Neural cell (in vitro differentiated cells): ENCODE data around the gene PBX2.

Experiments
- EP300 ChIP-seq: fragments of 450-650 bp; conservative IDR thresholded peaks from 2 replicates; pipeline ENCODE4 v1.6.1; 2014; ENCODE audit warnings: antibody characterized with exemption, mild to moderate bottlenecking, moderate library complexity; ENCODE audit not compliant: poor library complexity, severe bottlenecking
- EZH2 ChIP-seq: fragments of 200-600, 300-800 bp; shearing (Covaris generic), sonication (generic); IDR thresholded peaks from 2 replicates; pipeline ENCODE4 v1.6.1; 2014; ENCODE audit warnings: antibody characterized with exemption, low read length, borderline replicate concordance, mild to moderate bottlenecking; ENCODE audit not compliant: insufficient read depth, poor library complexity, severe bottlenecking
- MXI1 ChIP-seq: fragments of 450-650 bp; conservative IDR thresholded peaks from 2 replicates; pipeline ENCODE4 v1.6.1; 2014; ENCODE audit warnings: antibody characterized with exemption, mild to moderate bottlenecking; ENCODE audit not compliant: poor library complexity, severe bottlenecking
- POLR2AphosphoS5 ChIP-seq: IDR thresholded peaks from 2 replicates; pipeline ENCODE4 v1.6.1; 2012
- RAD21 ChIP-seq: fragments of 450-650 bp; conservative IDR thresholded peaks from 2 replicates; pipeline ENCODE4 v1.6.1; 2014; ENCODE audit warnings: antibody characterized with exemption, mild to moderate bottlenecking, moderate library complexity
- SMC3 ChIP-seq: fragments of 450-650 bp; conservative IDR thresholded peaks from 2 replicates; pipeline ENCODE4 v1.6.1; 2014; ENCODE audit warnings: antibody characterized with exemption, mild to moderate bottlenecking, moderate library complexity; ENCODE audit not compliant: poor library complexity
- TF ChIP-seq, protein P1 (sequence below): fragments of 450-650 bp; IDR thresholded peaks from 2 replicates; pipeline ENCODE4 v1.5.1; 2014; ENCODE audit warnings: antibody characterized with exemption, mild to moderate bottlenecking, moderate library complexity; ENCODE audit not compliant: poor library complexity, severe bottlenecking
- TF ChIP-seq, protein P2 (sequence below): IDR thresholded peaks from 2 replicates; pipeline ENCODE4 v1.6.1; 2012; ENCODE audit warnings: borderline replicate concordance

DNA sequence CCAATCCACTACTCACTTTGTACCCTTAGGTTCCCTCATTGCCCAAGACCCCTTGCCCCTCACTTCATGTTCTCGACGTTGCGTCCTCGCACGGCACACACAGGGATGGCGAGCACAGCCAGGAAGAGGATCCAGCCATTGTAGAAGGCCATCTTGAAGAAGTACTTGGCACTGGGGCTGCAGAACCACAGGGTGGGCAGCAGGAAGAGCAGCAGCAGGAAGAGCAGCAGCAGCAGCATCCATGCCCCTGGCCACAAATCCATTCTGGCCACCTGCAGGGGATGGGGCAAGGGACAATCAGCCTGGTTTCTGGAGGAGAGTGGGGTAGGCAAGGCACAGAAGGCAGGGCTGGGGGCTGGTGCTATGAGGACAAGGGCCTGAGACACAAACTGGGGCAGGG, 18.8 kb downstream of the PBX2 start:
- TF ChIP-seq, protein P1, sequence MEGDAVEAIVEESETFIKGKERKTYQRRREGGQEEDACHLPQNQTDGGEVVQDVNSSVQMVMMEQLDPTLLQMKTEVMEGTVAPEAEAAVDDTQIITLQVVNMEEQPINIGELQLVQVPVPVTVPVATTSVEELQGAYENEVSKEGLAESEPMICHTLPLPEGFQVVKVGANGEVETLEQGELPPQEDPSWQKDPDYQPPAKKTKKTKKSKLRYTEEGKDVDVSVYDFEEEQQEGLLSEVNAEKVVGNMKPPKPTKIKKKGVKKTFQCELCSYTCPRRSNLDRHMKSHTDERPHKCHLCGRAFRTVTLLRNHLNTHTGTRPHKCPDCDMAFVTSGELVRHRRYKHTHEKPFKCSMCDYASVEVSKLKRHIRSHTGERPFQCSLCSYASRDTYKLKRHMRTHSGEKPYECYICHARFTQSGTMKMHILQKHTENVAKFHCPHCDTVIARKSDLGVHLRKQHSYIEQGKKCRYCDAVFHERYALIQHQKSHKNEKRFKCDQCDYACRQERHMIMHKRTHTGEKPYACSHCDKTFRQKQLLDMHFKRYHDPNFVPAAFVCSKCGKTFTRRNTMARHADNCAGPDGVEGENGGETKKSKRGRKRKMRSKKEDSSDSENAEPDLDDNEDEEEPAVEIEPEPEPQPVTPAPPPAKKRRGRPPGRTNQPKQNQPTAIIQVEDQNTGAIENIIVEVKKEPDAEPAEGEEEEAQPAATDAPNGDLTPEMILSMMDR = no peak
- no peak for TF ChIP-seq EZH2
- TF ChIP-seq, protein P2, sequence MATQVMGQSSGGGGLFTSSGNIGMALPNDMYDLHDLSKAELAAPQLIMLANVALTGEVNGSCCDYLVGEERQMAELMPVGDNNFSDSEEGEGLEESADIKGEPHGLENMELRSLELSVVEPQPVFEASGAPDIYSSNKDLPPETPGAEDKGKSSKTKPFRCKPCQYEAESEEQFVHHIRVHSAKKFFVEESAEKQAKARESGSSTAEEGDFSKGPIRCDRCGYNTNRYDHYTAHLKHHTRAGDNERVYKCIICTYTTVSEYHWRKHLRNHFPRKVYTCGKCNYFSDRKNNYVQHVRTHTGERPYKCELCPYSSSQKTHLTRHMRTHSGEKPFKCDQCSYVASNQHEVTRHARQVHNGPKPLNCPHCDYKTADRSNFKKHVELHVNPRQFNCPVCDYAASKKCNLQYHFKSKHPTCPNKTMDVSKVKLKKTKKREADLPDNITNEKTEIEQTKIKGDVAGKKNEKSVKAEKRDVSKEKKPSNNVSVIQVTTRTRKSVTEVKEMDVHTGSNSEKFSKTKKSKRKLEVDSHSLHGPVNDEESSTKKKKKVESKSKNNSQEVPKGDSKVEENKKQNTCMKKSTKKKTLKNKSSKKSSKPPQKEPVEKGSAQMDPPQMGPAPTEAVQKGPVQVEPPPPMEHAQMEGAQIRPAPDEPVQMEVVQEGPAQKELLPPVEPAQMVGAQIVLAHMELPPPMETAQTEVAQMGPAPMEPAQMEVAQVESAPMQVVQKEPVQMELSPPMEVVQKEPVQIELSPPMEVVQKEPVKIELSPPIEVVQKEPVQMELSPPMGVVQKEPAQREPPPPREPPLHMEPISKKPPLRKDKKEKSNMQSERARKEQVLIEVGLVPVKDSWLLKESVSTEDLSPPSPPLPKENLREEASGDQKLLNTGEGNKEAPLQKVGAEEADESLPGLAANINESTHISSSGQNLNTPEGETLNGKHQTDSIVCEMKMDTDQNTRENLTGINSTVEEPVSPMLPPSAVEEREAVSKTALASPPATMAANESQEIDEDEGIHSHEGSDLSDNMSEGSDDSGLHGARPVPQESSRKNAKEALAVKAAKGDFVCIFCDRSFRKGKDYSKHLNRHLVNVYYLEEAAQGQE = no peak
- TF ChIP-seq POLR2AphosphoS5 = no peak
- no peak for TF ChIP-seq EP300
- TF ChIP-seq MXI1 = no peak
- no peak for TF ChIP-seq RAD21
- no peak for TF ChIP-seq SMC3
